SK-N-SH (cell line): ENCODE results near the gene DSCAML1. TPM values are rescaled to one million over a fixed set of nuclear protein-coding genes. Genes with fewer than 3 reads are reported as not detected.

Experiments used
- CTCF ChIA-PET: fragments of 300-600, 350-600 bp; formaldehyde crosslinking; extraction: SDS; loops from one replicate; lab custom pipeline; 2021; lab: Yijun Ruan, JAX
- POLR2A ChIA-PET: fragments of 350-600 bp; sonication (Branson Sonifier 250); formaldehyde crosslinking; extraction: SDS; loops from one replicate; lab custom pipeline; 2020; ENCODE audit warnings: antibody characterized with exemption, inconsistent platforms; lab: Yijun Ruan, JAX
- DNase-seq: peaks from one replicate; pipeline ENCODE4 v3.0.0; 2012
- H2AFZ ChIP-seq: fragments of 200-600 bp; sonication (generic); 2 replicates; pipeline ENCODE4 v1.8.1; 2016; ENCODE audit warnings: antibody characterized with exemption, mild to moderate bottlenecking, low read depth
- H3F3A ChIP-seq: fragments of 200-600 bp; sonication (generic); replicated peaks from 2 replicates; pipeline ENCODE3; 2016; ENCODE audit warnings: antibody characterized with exemption, mild to moderate bottlenecking; ENCODE audit not compliant: insufficient read depth
- H3K27ac ChIP-seq, 2 experiments: fragments of 200-500 bp in 1 of 2; fragments of 200-600 bp in 1 of 2; sonication (Bioruptor generic) in 1 of 2; sonication (generic), shearing (Covaris generic) in 1 of 2; 2 replicates each; pipeline versions ENCODE4 v1.5.1 to v1.6.1; 2014 to 2016; ENCODE audit warnings: low read depth in 2 of 2, inconsistent platforms in 1 of 2, low read length in 1 of 2, mild to moderate bottlenecking in 1 of 2, mixed read lengths in 1 of 2
- H3K27me3 ChIP-seq: fragments of 200-600 bp; sonication (generic), shearing (Covaris generic); 2 replicates; pipeline ENCODE4 v1.6.1; 2016; ENCODE audit warnings: mixed run types; ENCODE audit not compliant: insufficient read depth
- H3K36me3 ChIP-seq, 2 experiments: fragments of 200-500 bp in 1 of 2; fragments of 200-600 bp in 1 of 2; sonication (Bioruptor generic) in 1 of 2; sonication (generic) in 1 of 2; replicated peaks in 1 of 2; 2 replicates each; pipeline versions ENCODE3 to v1.5.1; 2014 to 2016; ENCODE audit warnings: low read length in 1 of 2, mild to moderate bottlenecking in 1 of 2; ENCODE audit not compliant: insufficient read depth in 2 of 2, control insufficient read depth in 1 of 2
- H3K4me1 ChIP-seq, 2 experiments: fragments of 200-500 bp in 1 of 2; fragments of 200-600 bp in 1 of 2; sonication (Bioruptor generic) in 1 of 2; sonication (generic), shearing (Covaris generic) in 1 of 2; 2 replicates each; pipeline versions ENCODE4 v1.5.1 to v1.6.1; 2014 to 2016; ENCODE audit warnings: low read depth in 1 of 2, low read length in 1 of 2, mixed run types in 1 of 2; ENCODE audit not compliant: insufficient read depth in 2 of 2, control insufficient read depth in 1 of 2
- H3K4me2 ChIP-seq: fragments of 200-600 bp; sonication (generic), shearing (Covaris generic); 2 replicates; pipeline ENCODE4 v1.6.1; 2017; ENCODE audit warnings: mixed run types
- H3K4me3 ChIP-seq, 2 experiments: fragments of 200-500 bp in 1 of 2; fragments of 200-600 bp in 1 of 2; sonication (Bioruptor generic) in 1 of 2; sonication (generic), shearing (Covaris generic) in 1 of 2; 2 replicates each; pipeline versions ENCODE4 v1.5.1 to v1.8.1; 2014 to 2016; ENCODE audit warnings: low read depth in 2 of 2, inconsistent platforms in 1 of 2, low read length in 1 of 2, mild to moderate bottlenecking in 1 of 2, mixed read lengths in 1 of 2, moderate library complexity in 1 of 2
- H3K79me2 ChIP-seq: fragments of 200-600 bp; sonication (generic); 2 replicates; pipeline ENCODE4 v1.8.1; 2017; ENCODE audit warnings: mild to moderate bottlenecking; ENCODE audit not compliant: insufficient read depth
- H3K9ac ChIP-seq: fragments of 200-600 bp; sonication (generic); 2 replicates; pipeline ENCODE4 v1.6.1; 2017; ENCODE audit warnings: mixed run types
- H3K9me2 ChIP-seq: fragments of 200-600 bp; sonication (generic); 2 replicates; pipeline ENCODE4 v1.6.1; 2017; ENCODE audit warnings: mixed run types
- H3K9me3 ChIP-seq: fragments of 200-600 bp; sonication (generic); 2 replicates; pipeline ENCODE4 v1.6.1; 2017; ENCODE audit warnings: mixed run types, mild to moderate bottlenecking, moderate library complexity
- H4K20me1 ChIP-seq: fragments of 200-600 bp; sonication (generic); 2 replicates; pipeline ENCODE4 v1.6.1; 2017; ENCODE audit warnings: mild to moderate bottlenecking, mixed run types; ENCODE audit not compliant: insufficient read depth
- CHD2 ChIP-seq: fragments of 150-350 bp; IDR thresholded peaks from 2 replicates; pipeline ENCODE4 v1.6.1; 2018; ENCODE audit warnings: low read length; ENCODE audit not compliant: partially characterized antibody
- CTCF ChIP-seq: fragments of 200-600 bp; sonication (generic); IDR thresholded peaks from 2 replicates; pipeline ENCODE4 v1.6.1; 2017; ENCODE audit warnings: antibody characterized with exemption, mild to moderate bottlenecking, moderate library complexity
- EP300 ChIP-seq, 2 experiments: IDR thresholded peaks; 2 replicates each; pipeline versions ENCODE4 v1.4.0 to v1.6.1; 2012; ENCODE audit warnings: borderline replicate concordance in 1 of 2, low read depth in 1 of 2, low read length in 1 of 2
- EZH2phosphoT487 ChIP-seq: fragments of 200-600 bp; sonication (generic); IDR thresholded peaks from 2 replicates; pipeline ENCODE4 v1.6.1; 2017; ENCODE audit warnings: low read depth, mixed run types, mild to moderate bottlenecking, antibody characterized with exemption, moderate library complexity, borderline replicate concordance
- FOSL2 ChIP-seq: IDR thresholded peaks from 2 replicates; pipeline ENCODE4 v1.4.0; 2012; ENCODE audit warnings: low read depth, mild to moderate bottlenecking, moderate library complexity, borderline replicate concordance
- FOXJ3 ChIP-seq: sonication (generic); formaldehyde crosslinking; IDR thresholded peaks from 2 replicates; pipeline ENCODE4 v1.5.1; 2020; ENCODE audit warnings: mild to moderate bottlenecking, missing genetic modification reagents
- GABPA ChIP-seq: IDR thresholded peaks from 2 replicates; pipeline ENCODE4 v1.4.0; 2012; ENCODE audit warnings: low read depth, mild to moderate bottlenecking
- GATA2 ChIP-seq: sonication (generic); formaldehyde crosslinking; IDR thresholded peaks from 2 replicates; pipeline ENCODE4 v1.5.0; 2020; ENCODE audit warnings: mild to moderate bottlenecking, missing genetic modification reagents
- JUND ChIP-seq: IDR thresholded peaks from 2 replicates; pipeline ENCODE4 v1.4.0; 2012
- MAX ChIP-seq: IDR thresholded peaks from 2 replicates; pipeline ENCODE4 v1.4.0; 2012; ENCODE audit warnings: low read depth
- MEF2A ChIP-seq: IDR thresholded peaks from 2 replicates; pipeline ENCODE4 v1.4.0; 2012; ENCODE audit warnings: low read depth, borderline replicate concordance
- PBX3 ChIP-seq: IDR thresholded peaks from 2 replicates; pipeline ENCODE4; 2012
- POLR2AphosphoS5 ChIP-seq: IDR thresholded peaks from 2 replicates; pipeline ENCODE4 v1.6.1; 2012; ENCODE audit warnings: low read depth, low read length
- RAD21 ChIP-seq: IDR thresholded peaks from 2 replicates; pipeline ENCODE4 v1.6.1; 2012; ENCODE audit warnings: mild to moderate bottlenecking, low read length
- RCOR1 ChIP-seq: fragments of 150-350 bp; IDR thresholded peaks from 2 replicates; pipeline ENCODE4 v1.6.1; 2017; ENCODE audit warnings: antibody characterized with exemption, low read length
- REST ChIP-seq: IDR thresholded peaks from 2 replicates; pipeline ENCODE4 v1.6.1; 2012; ENCODE audit warnings: mild to moderate bottlenecking, low read depth, low read length, moderate library complexity
- SIN3A ChIP-seq: IDR thresholded peaks from 2 replicates; pipeline ENCODE4 v1.6.1; 2012; ENCODE audit warnings: low read depth, mild to moderate bottlenecking, low read length, moderate library complexity, borderline replicate concordance
- SMC3 ChIP-seq: IDR thresholded peaks from 2 replicates; pipeline ENCODE4 v1.6.1; 2012; ENCODE audit warnings: low read depth, low read length, improper control_type of control experiment
- USF1 ChIP-seq: IDR thresholded peaks from 2 replicates; pipeline ENCODE4 v1.4.0; 2012; ENCODE audit warnings: low read depth, borderline replicate concordance
- ZBTB33 ChIP-seq: IDR thresholded peaks from 2 replicates; pipeline ENCODE4 v1.4.0; 2012; ENCODE audit warnings: low read depth, borderline replicate concordance
- WGBS: methylation state at CpG from one replicate; pipeline ENCODE4 v1.1.6; 2017; ENCODE audit warnings: low lambda C conversion rate; 5-methylcytosine and 5-hydroxymethylcytosine counted together
- polyA plus RNA-seq, 3 experiments: library from polyadenylated mRNA; depleted of rRNA; stranded (reverse); fragments of >200 nt; gene quantifications; 2 replicates each; pipeline ENCODE4 v1.2.3, GENCODE V29; 2012

DSCAML1 gene
- polyA plus RNA-seq, 1 of the 3 experiments (the other 2 are of a cell fraction): not detected

- no peaks in the 10 kb centered on the region for H3K36me3 ChIP-seq
- no peak overlapping the region for H3K9ac ChIP-seq
- H3K9me3 ChIP-seq: no peaks in the 10 kb centered on the region
- POLR2A ChIA-PET: no interaction called here
- H3K79me2 ChIP-seq: no peaks in the 10 kb centered on the region
- CTCF ChIA-PET: interaction anchor here (0.6 to 5.6 kb wide), 9 partner anchors 7 to 367 kb away, joined by 3 to 46 read pairs (median 6); no protein-coding TSS in a partner anchor
- H3K4me1 ChIP-seq: peaks cover 0 to 14% of the 10 kb centered on the region in 2 experiments; a peak in 1 of 4 replicates
- H3K27me3 ChIP-seq: peaks cover 24% of the 10 kb centered on the region
- WGBS: 52% methylated on average over 6 of the region's 6 CpGs
- no peak overlapping the region for H3K27ac ChIP-seq
- TF ChIP-seq SMC3 (no peak), EP300 (IDR thresholded peaks at IDR 0.05; ENCODE audit: borderline replicate concordance in 1 of 2, low read depth in 1 of 2, low read length in 1 of 2) (no peak), POLR2AphosphoS5 (no peak), MEF2A (no peak), EZH2phosphoT487 (no peak), RAD21 (no peak), USF1 (no peak), JUND (no peak), MAX (no peak), FOXJ3 (CRISPR knock-in tag) (no peak), CHD2 (no peak), SIN3A (no peak), PBX3 (no peak), GATA2 (no peak), REST (no peak), ZBTB33 (no peak), FOSL2 (no peak), CTCF (no peak), RCOR1 (no peak), GABPA (no peak)
- no peak overlapping the region for H3K4me3 ChIP-seq
- no peak for DNase-seq
- H4K20me1 ChIP-seq: no peaks in the 10 kb centered on the region
- H3F3A ChIP-seq: no peaks in the 10 kb centered on the region
- H3K4me2 ChIP-seq: no peak overlapping the region
- H3K9me2 ChIP-seq: no peaks in the 10 kb centered on the region
- no peak overlapping the region for H2AFZ ChIP-seq
These were observed 4.0 kb downstream of the DSCAML1 start for GRCh38 chr11:117792992-117793391.
